ENCODE measurements around the gene RASGRF2. TPM values are rescaled to one million over a fixed set of nuclear protein-coding genes. Genes with fewer than 3 reads are reported as not detected.

RASGRF2 gene
- total RNA-seq, 4 donors from 2014 or later, result 1.0 to 5.3 (median 1.8) TPM

- DNase-seq (ENCODE audit: low spot score in 2 of 2), result no peak
- intact Hi-C loops (cut with DNase I; ENCODE audit: low total_unique reads), result no loop called here
- 84 to 85% methylated on average over 3 of the region's 3 CpGs for WGBS, 2 donors
- TF ChIP-seq POLR2A (IDR thresholded peaks at IDR 0.05), result no peak
- TF ChIP-seq CTCF (IDR thresholded peaks at IDR 0.05), result no peak
- H3K4me3 ChIP-seq (ENCODE audit: low read depth, poor library complexity, severe bottlenecking), result no peak overlapping the region
Observed at GRCh38 chr5:81091199-81091598, 131.0 kb downstream of the RASGRF2 start.

GRCh38 chr5:81093536-81094196 lies 133.5 kb downstream of the RASGRF2 start:
- intact Hi-C loops (cut with DNase I; ENCODE audit: low total_unique reads), result no loop called here
- TF ChIP-seq POLR2A (IDR thresholded peaks at IDR 0.05), result no peak
- no peak for TF ChIP-seq CTCF (IDR thresholded peaks at IDR 0.05)
- 68 to 96% methylated on average over 2 of the region's 2 CpGs for WGBS, 2 donors
- no peak overlapping the region for H3K4me3 ChIP-seq (ENCODE audit: low read depth, poor library complexity, severe bottlenecking)
- no peak for DNase-seq (ENCODE audit: low spot score in 2 of 2)

- WGBS, 2 donors, result 89 to 100% methylated on average over 1 of the region's 1 CpG
- H3K4me3 ChIP-seq (ENCODE audit: low read depth, poor library complexity, severe bottlenecking), result no peak overlapping the region
- TF ChIP-seq POLR2A (IDR thresholded peaks at IDR 0.05), result no peak
- TF ChIP-seq CTCF (IDR thresholded peaks at IDR 0.05), result no peak
- DNase-seq (ENCODE audit: low spot score in 2 of 2), result no peak
- intact Hi-C loops (cut with DNase I; ENCODE audit: low total_unique reads), result no loop called here
Observed at GRCh38 chr5:81095835-81096234, 135.7 kb downstream of the RASGRF2 start.

- intact Hi-C loops (cut with DNase I; ENCODE audit: low total_unique reads), result no loop called here
- no peak overlapping the region for H3K4me3 ChIP-seq (ENCODE audit: low read depth, poor library complexity, severe bottlenecking)
- no peak for DNase-seq (ENCODE audit: low spot score in 2 of 2)
- WGBS, 2 donors, result 75 to 86% methylated on average over 3 of the region's 3 CpGs
- TF ChIP-seq CTCF (IDR thresholded peaks at IDR 0.05) (no peak), POLR2A (IDR thresholded peaks at IDR 0.05) (no peak)
Observed at GRCh38 chr5:81097713-81098112, 137.6 kb downstream of the RASGRF2 start.

- WGBS, 2 donors, result 77 to 83% methylated on average over 5 of the region's 5 CpGs
- no peak overlapping the region for H3K4me3 ChIP-seq (ENCODE audit: low read depth, poor library complexity, severe bottlenecking)
- TF ChIP-seq CTCF (IDR thresholded peaks at IDR 0.05), result no peak
- no peak for TF ChIP-seq POLR2A (IDR thresholded peaks at IDR 0.05)
- intact Hi-C loops (cut with DNase I; ENCODE audit: low total_unique reads), result no loop called here
- DNase-seq (ENCODE audit: low spot score in 2 of 2), result no peak
Observed at GRCh38 chr5:81105261-81105877, 145.2 kb downstream of the RASGRF2 start.
